MM.1S (cell line): ENCODE measurements around the gene GNG13.

Source experiments
- DNase-seq: peaks from one replicate; pipeline ENCODE4 v3.0.0-alpha.2; 2015
- H2AFZ ChIP-seq: fragments of 300-600 bp; sonication (generic); 2 replicates; pipeline ENCODE4 v1.6.0; 2016; ENCODE audit warnings: antibody characterized with exemption, low read length
- H3F3A ChIP-seq: fragments of 300-600 bp; sonication (generic); 2 replicates; pipeline ENCODE4 v1.6.1; 2016; ENCODE audit warnings: mild to moderate bottlenecking, antibody characterized with exemption, low read length, moderate library complexity, mixed read lengths; ENCODE audit not compliant: insufficient read depth
- H3K27ac ChIP-seq: fragments of 300-600 bp; sonication (generic); 2 replicates; pipeline ENCODE4 v1.5.1; 2016; ENCODE audit warnings: mild to moderate bottlenecking, low read length
- H3K27me3 ChIP-seq: fragments of 300-600 bp; sonication (generic); replicated peaks from 2 replicates; pipeline ENCODE4 v1.6.0; 2016; ENCODE audit warnings: low read length; ENCODE audit not compliant: insufficient read depth
- H3K36me3 ChIP-seq: fragments of 300-600 bp; sonication (generic); replicated peaks from 2 replicates; pipeline ENCODE4 v1.6.1; 2016; ENCODE audit warnings: mild to moderate bottlenecking, low read length, mixed read lengths; ENCODE audit not compliant: insufficient read depth
- H3K4me1 ChIP-seq: fragments of 300-600 bp; sonication (generic); 2 replicates; pipeline ENCODE4 v1.6.1; 2016; ENCODE audit warnings: low read length, mixed read lengths
- H3K4me2 ChIP-seq: fragments of 300-600 bp; sonication (generic); 2 replicates; pipeline ENCODE4 v1.6.0; 2016; ENCODE audit warnings: low read depth, low read length
- H3K4me3 ChIP-seq: fragments of 300-600 bp; sonication (generic); 2 replicates; pipeline ENCODE4 v1.5.1; 2016; ENCODE audit warnings: low read length, mixed read lengths
- H3K79me2 ChIP-seq: fragments of 300-600 bp; sonication (generic); 2 replicates; pipeline ENCODE4 v1.6.1; 2016; ENCODE audit warnings: mixed run types, low read length, mixed read lengths
- H3K9ac ChIP-seq: fragments of 300-600 bp; sonication (generic); 2 replicates; pipeline ENCODE4 v1.6.1; 2016; ENCODE audit warnings: low read length, mixed read lengths
- H3K9me2 ChIP-seq: fragments of 300-600 bp; sonication (generic); replicated peaks from 2 replicates; pipeline ENCODE4 v1.6.1; 2016; ENCODE audit warnings: mild to moderate bottlenecking, low read length, mixed read lengths; ENCODE audit not compliant: insufficient read depth
- H3K9me3 ChIP-seq: fragments of 300-600 bp; sonication (generic); replicated peaks from 2 replicates; pipeline ENCODE4 v1.6.1; 2016; ENCODE audit warnings: mild to moderate bottlenecking, low read length, mixed read lengths; ENCODE audit not compliant: insufficient read depth
- H4K20me1 ChIP-seq: fragments of 300-600 bp; sonication (generic); 2 replicates; pipeline ENCODE4 v1.6.1; 2016; ENCODE audit warnings: mild to moderate bottlenecking, low read length, moderate library complexity, mixed read lengths; ENCODE audit not compliant: insufficient read depth
- CTCF ChIP-seq: fragments of 300-600 bp; sonication (generic); IDR thresholded peaks from 2 replicates; pipeline ENCODE4 v1.5.1; 2016; ENCODE audit warnings: antibody characterized with exemption, low read length, mixed read lengths
- EZH2 ChIP-seq: fragments of 300-600 bp; sonication (generic); optimal IDR thresholded peaks from 2 replicates; pipeline ENCODE3; 2017; ENCODE audit warnings: low read depth, mild to moderate bottlenecking, antibody characterized with exemption, low read length, mixed read lengths
- EZH2phosphoT487 ChIP-seq: fragments of 300-600 bp; sonication (generic); IDR thresholded peaks from 2 replicates; pipeline ENCODE4 v1.6.1; 2018; ENCODE audit warnings: antibody characterized with exemption, low read length

The GNG13 gene

GRCh38 chr16:787321-787966, 13.1 kb downstream of the GNG13 start:
- Histone ChIP-seq H3K4me2 (peak overlapping the region; percentile 84), H3K4me3 (peak overlapping the region; percentile 81), H3K27me3 (peaks cover 10% of the 10 kb centered on the region), H3K36me3 (no peaks in the 10 kb centered on the region; the same call in 1 of the 2 replicates), H2AFZ (no peak overlapping the region), H3K79me2 (peaks cover 33% of the 10 kb centered on the region), H3K27ac (no peak overlapping the region), H3K9me3 (no peaks in the 10 kb centered on the region), H4K20me1 (no peaks in the 10 kb centered on the region; the same call in 1 of the 2 replicates), H3K4me1 (0 out of 2 replicates have a peak, but pooled peaks cover 9% of the 10 kb centered on the region), H3K9me2 (no peaks in the 10 kb centered on the region), H3F3A (no peaks in the 10 kb centered on the region), H3K9ac (peak overlapping the region; percentile 70)
- no peak for DNase-seq
- no peak for TF ChIP-seq EZH2
- TF ChIP-seq EZH2phosphoT487: no peak
- no peak for TF ChIP-seq CTCF

GRCh38 chr16:785563-786535, 14.7 kb downstream of the GNG13 start:
- TF ChIP-seq CTCF: peak; percentile 72
- TF ChIP-seq EZH2: no peak
- Histone ChIP-seq H3K27ac (no peak overlapping the region), H3K4me3 (no peak overlapping the region), H3F3A (no peaks in the 10 kb centered on the region), H3K9me3 (no peaks in the 10 kb centered on the region), H4K20me1 (no peaks in the 10 kb centered on the region; the same call in 1 of the 2 replicates), H3K9ac (no peak overlapping the region), H3K4me1 (0 out of 2 replicates have a peak, but pooled peaks cover 9% of the 10 kb centered on the region), H3K36me3 (no peaks in the 10 kb centered on the region; the same call in 1 of the 2 replicates), H3K4me2 (no peak overlapping the region), H2AFZ (no peak overlapping the region), H3K9me2 (no peaks in the 10 kb centered on the region), H3K27me3 (peaks cover 26% of the 10 kb centered on the region), H3K79me2 (peaks cover 33% of the 10 kb centered on the region)
- peak; percentile 53 for DNase-seq

- TF ChIP-seq EZH2 (no peak), CTCF (no peak), EZH2phosphoT487 (no peak)
- Histone ChIP-seq H3K9ac (no peak overlapping the region), H4K20me1 (no peaks in the 10 kb centered on the region; the same call in 1 of the 2 replicates), H3K36me3 (no peaks in the 10 kb centered on the region), H3K9me3 (no peaks in the 10 kb centered on the region), H3K79me2 (peaks cover 25% of the 10 kb centered on the region), H3K4me2 (no peak overlapping the region), H3K9me2 (no peaks in the 10 kb centered on the region), H3K4me1 (0 out of 2 replicates have a peak, but pooled peaks cover 9% of the 10 kb centered on the region), H3F3A (no peaks in the 10 kb centered on the region), H3K4me3 (no peak overlapping the region), H3K27me3 (peaks cover 40% of the 10 kb centered on the region), H3K27ac (no peak overlapping the region), H2AFZ (no peak overlapping the region)
- DNase-seq: no peak
Measured at GRCh38 chr16:784431-784830, 16.1 kb downstream of the GNG13 start.
